ENCODE results near the gene EIF4A3.

DNA sequence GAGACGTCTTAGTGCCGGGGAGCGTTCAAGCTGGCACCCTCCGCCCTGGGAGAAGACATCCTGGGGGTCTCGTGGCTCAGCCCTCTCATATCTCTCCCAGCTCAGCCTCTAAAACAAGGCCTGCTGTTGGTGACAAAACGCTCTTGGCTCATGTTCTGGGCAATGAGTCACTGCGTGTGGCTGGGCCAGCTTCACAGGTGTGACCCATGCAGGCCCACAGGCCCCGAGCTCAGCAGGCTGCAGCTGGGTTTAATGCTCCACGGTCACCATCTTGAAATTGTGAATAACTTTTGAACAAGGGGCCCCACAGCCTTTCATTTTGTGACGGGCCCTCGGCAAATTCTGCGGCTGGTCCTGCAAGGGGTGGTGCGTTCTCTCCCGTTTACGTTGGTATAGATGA is 23.1 kb downstream of the EIF4A3 start:
- TF ChIP-seq, protein P1, sequence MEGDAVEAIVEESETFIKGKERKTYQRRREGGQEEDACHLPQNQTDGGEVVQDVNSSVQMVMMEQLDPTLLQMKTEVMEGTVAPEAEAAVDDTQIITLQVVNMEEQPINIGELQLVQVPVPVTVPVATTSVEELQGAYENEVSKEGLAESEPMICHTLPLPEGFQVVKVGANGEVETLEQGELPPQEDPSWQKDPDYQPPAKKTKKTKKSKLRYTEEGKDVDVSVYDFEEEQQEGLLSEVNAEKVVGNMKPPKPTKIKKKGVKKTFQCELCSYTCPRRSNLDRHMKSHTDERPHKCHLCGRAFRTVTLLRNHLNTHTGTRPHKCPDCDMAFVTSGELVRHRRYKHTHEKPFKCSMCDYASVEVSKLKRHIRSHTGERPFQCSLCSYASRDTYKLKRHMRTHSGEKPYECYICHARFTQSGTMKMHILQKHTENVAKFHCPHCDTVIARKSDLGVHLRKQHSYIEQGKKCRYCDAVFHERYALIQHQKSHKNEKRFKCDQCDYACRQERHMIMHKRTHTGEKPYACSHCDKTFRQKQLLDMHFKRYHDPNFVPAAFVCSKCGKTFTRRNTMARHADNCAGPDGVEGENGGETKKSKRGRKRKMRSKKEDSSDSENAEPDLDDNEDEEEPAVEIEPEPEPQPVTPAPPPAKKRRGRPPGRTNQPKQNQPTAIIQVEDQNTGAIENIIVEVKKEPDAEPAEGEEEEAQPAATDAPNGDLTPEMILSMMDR (IDR thresholded peaks at IDR 0.05), result no peak
- no peak for TF ChIP-seq ZNF423 (CRISPR knock-in tag; IDR thresholded peaks at IDR 0.05)
- TF ChIP-seq, protein P2, sequence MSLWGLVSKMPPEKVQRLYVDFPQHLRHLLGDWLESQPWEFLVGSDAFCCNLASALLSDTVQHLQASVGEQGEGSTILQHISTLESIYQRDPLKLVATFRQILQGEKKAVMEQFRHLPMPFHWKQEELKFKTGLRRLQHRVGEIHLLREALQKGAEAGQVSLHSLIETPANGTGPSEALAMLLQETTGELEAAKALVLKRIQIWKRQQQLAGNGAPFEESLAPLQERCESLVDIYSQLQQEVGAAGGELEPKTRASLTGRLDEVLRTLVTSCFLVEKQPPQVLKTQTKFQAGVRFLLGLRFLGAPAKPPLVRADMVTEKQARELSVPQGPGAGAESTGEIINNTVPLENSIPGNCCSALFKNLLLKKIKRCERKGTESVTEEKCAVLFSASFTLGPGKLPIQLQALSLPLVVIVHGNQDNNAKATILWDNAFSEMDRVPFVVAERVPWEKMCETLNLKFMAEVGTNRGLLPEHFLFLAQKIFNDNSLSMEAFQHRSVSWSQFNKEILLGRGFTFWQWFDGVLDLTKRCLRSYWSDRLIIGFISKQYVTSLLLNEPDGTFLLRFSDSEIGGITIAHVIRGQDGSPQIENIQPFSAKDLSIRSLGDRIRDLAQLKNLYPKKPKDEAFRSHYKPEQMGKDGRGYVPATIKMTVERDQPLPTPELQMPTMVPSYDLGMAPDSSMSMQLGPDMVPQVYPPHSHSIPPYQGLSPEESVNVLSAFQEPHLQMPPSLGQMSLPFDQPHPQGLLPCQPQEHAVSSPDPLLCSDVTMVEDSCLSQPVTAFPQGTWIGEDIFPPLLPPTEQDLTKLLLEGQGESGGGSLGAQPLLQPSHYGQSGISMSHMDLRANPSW (CRISPR knock-in tag; conservative IDR thresholded peaks at IDR 0.05; ENCODE audit: low read depth), result no peak
